Endothelial cell of umbilical vein (primary cell): ENCODE measurements around the gene CNOT11. TPM values are rescaled to one million over a fixed set of nuclear protein-coding genes. Genes with fewer than 3 reads are reported as not detected.

ENCODE experiments used
- BruUV-seq: library from RNA; stranded (reverse); fragments of 400-500 nt; replicated peaks from 2 replicates; lab custom pipeline; 2021; lab: Mats Ljungman, UMichigan
- CTCF ChIA-PET: fragments of 300-600, 350-600 bp; sonication (Branson Sonifier 250); formaldehyde crosslinking; loops from one replicate; lab custom pipeline; 2021; ENCODE audit warnings: antibody characterized with exemption, inconsistent platforms; lab: Charles Lee
- POLR2A ChIA-PET: fragments of 300-600, 350-600 bp; sonication (Branson Sonifier 250); formaldehyde crosslinking; loops from one replicate; lab custom pipeline; 2021; ENCODE audit warnings: antibody characterized with exemption, inconsistent platforms; lab: Charles Lee
- DNase-seq: peaks from one replicate; pipeline ENCODE4 v3.0.0-alpha.2; 2011; ENCODE audit warnings: low read depth, low spot score
- FAIRE-seq: peaks from 2 replicates; lab custom pipeline; 2011; peaks lifted over from hg19 to GRCh38; lab: Jason Lieb, UNC
- H2AFZ ChIP-seq: 2 replicates; pipeline ENCODE4 v1.6.0; 2012; ENCODE audit warnings: low read depth, low read length, control low read depth, inconsistent platforms
- H3K27ac ChIP-seq: 2 replicates; pipeline ENCODE4 v1.5.1; 2011; ENCODE audit warnings: low read depth, mild to moderate bottlenecking, control low read depth, low read length, moderate library complexity; ENCODE audit not compliant: insufficient read depth
- H3K27me3 ChIP-seq, 2 experiments: 2 replicates each; pipeline versions ENCODE4 v1.6.0 to v1.6.1; 2011; ENCODE audit warnings: low read length in 2 of 2, mixed read lengths in 1 of 2; ENCODE audit not compliant: control insufficient read depth in 2 of 2, insufficient read depth in 2 of 2
- H3K36me3 ChIP-seq, 2 experiments: 2 replicates in 1 of 2; 3 replicates in 1 of 2; pipeline ENCODE4 v1.5.1; 2011; ENCODE audit warnings: low read length in 2 of 2, mild to moderate bottlenecking in 1 of 2, moderate library complexity in 1 of 2; ENCODE audit not compliant: control insufficient read depth in 2 of 2, insufficient read depth in 2 of 2; ENCODE audit errors: extremely low read depth in 1 of 2
- H3K4me1 ChIP-seq: 3 replicates; pipeline ENCODE4 v1.5.1; 2011; ENCODE audit warnings: mild to moderate bottlenecking, low read length; ENCODE audit not compliant: control insufficient read depth, insufficient read depth; ENCODE audit errors: extremely low read depth
- H3K4me2 ChIP-seq: 2 replicates; pipeline ENCODE4 v1.6.1; 2011; ENCODE audit warnings: low read length, control low read depth, mixed read lengths; ENCODE audit not compliant: insufficient read depth
- H3K4me3 ChIP-seq, 3 experiments: fragments of 200-600 bp in 1 of 3; sonication (generic), shearing (Covaris generic) in 1 of 3; replicated peaks in 1 of 3; 2 replicates each; pipeline ENCODE4 v1.5.1; 2011 to 2016; ENCODE audit warnings: control low read depth in 3 of 3, low read length in 3 of 3, mild to moderate bottlenecking in 2 of 3, inconsistent platforms in 1 of 3, low read depth in 1 of 3, moderate library complexity in 1 of 3; ENCODE audit not compliant: insufficient read depth in 1 of 3
- H3K79me2 ChIP-seq: 2 replicates; pipeline ENCODE4 v1.6.0; 2012; ENCODE audit warnings: low read length, inconsistent platforms; ENCODE audit not compliant: control insufficient read depth, insufficient read depth
- H3K9ac ChIP-seq: replicated peaks from 2 replicates; pipeline ENCODE3; 2011; ENCODE audit warnings: low read length, control low read depth; ENCODE audit not compliant: insufficient read depth; ENCODE audit errors: extremely low read depth
- H3K9me1 ChIP-seq: replicated peaks from 3 replicates; pipeline ENCODE4 v1.6.0; 2011; ENCODE audit warnings: mild to moderate bottlenecking, low read length; ENCODE audit not compliant: control insufficient read depth, insufficient read depth; ENCODE audit errors: extremely low read depth
- H3K9me3 ChIP-seq: replicated peaks from 2 replicates; pipeline ENCODE4 v1.5.1; 2012; ENCODE audit warnings: low read length, inconsistent platforms; ENCODE audit not compliant: control insufficient read depth, insufficient read depth
- H4K20me1 ChIP-seq: replicated peaks from 2 replicates; pipeline ENCODE3; 2011; ENCODE audit warnings: mild to moderate bottlenecking, low read length; ENCODE audit not compliant: control insufficient read depth, insufficient read depth; ENCODE audit errors: extremely low read depth
- CTCF ChIP-seq, 2 donors: IDR thresholded peaks; 1 replicate in 1 of 2; 2 replicates in 1 of 2; pipeline ENCODE4 v1.5.1; 2011; ENCODE audit warnings: low read length in 2 of 2, mild to moderate bottlenecking in 2 of 2, moderate library complexity in 2 of 2, control low read depth in 1 of 2, inconsistent platforms in 1 of 2, low read depth in 1 of 2; ENCODE audit not compliant: insufficient read depth in 1 of 2; ENCODE audit errors: extremely low read depth in 1 of 2
- EZH2 ChIP-seq: IDR thresholded peaks from 2 replicates; pipeline ENCODE4 v1.6.1; 2012; ENCODE audit warnings: borderline replicate concordance, low read depth, mild to moderate bottlenecking, moderate library complexity, low read length, inconsistent platforms; ENCODE audit not compliant: severe bottlenecking
- FOS ChIP-seq: IDR thresholded peaks from 2 replicates; pipeline ENCODE4 v1.6.1; 2011; ENCODE audit warnings: mild to moderate bottlenecking, low read length, moderate library complexity, borderline replicate concordance; ENCODE audit not compliant: insufficient read depth
- GATA2 ChIP-seq: IDR thresholded peaks from 2 replicates; pipeline ENCODE4 v1.7.0; 2011; ENCODE audit warnings: low read depth, mild to moderate bottlenecking, moderate library complexity, mixed read lengths, low read length; ENCODE audit not compliant: insufficient read length, insufficient read depth
- JUN ChIP-seq: IDR thresholded peaks from 2 replicates; pipeline ENCODE4 v1.6.1; 2011; ENCODE audit warnings: borderline replicate concordance, low read depth; ENCODE audit not compliant: insufficient read length, insufficient read depth
- MAX ChIP-seq: IDR thresholded peaks from 2 replicates; pipeline ENCODE4 v1.6.1; 2011; ENCODE audit not compliant: insufficient read depth, insufficient read length
- MYC ChIP-seq: IDR thresholded peaks from one replicate; pipeline ENCODE4 v1.6.1; 2011; ENCODE audit warnings: mild to moderate bottlenecking, low read depth, low read length
- POLR2A ChIP-seq: IDR thresholded peaks from 2 replicates; pipeline ENCODE4 v1.6.1; 2012; ENCODE audit warnings: low read depth, mild to moderate bottlenecking, control low read depth, low read length
- POLR2AphosphoS5 ChIP-seq: IDR thresholded peaks from 2 replicates; pipeline ENCODE4 v1.6.1; 2012; ENCODE audit warnings: low read depth, mild to moderate bottlenecking, control low read depth, low read length, moderate library complexity; ENCODE audit not compliant: insufficient read depth
- dilution Hi-C: fragments of 300-500 bp; cut with MboI; formaldehyde crosslinking; loops from one replicate; pipeline ENCODE4 v1.15.0; 2019; ENCODE audit warnings: low sequenced_read_pairs; ENCODE audit not compliant: extremely low pct_ligation_motif_present
- intact Hi-C: fragments of 100-400 bp; cut with micrococcal nuclease; formaldehyde crosslinking; loops from one replicate; pipeline ENCODE4 v1.10.0; 2022
- polyA plus RNA-seq, 4 experiments: library from polyadenylated mRNA; depleted of rRNA in 3 of 4; stranded (reverse) in 3 of 4; unstranded in 1 of 4; fragments of >200 nt; gene quantifications; 2 replicates each; pipeline versions ENCODE4 v1.2.1 to v1.2.3, GENCODE V29; 2011 to 2012; ENCODE audit warnings: missing spikeins in 1 of 4
- total RNA-seq: library from RNA; stranded (reverse); gene quantifications from 2 replicates; pipeline ENCODE4 v1.2.3, GENCODE V29; 2021

The CNOT11 gene
- total and polyA plus RNA-seq, 2 donors (not counting 3 experiments of a cell fraction or from before 2014, with no cell fraction given) = 40.5 to 44.3 TPM

GRCh38 chr2:101297383-101297782, 44.7 kb downstream of the CNOT11 start:
- no peak overlapping the region for H3K4me3 ChIP-seq
- no TSS peak for BruUV-seq
- H3K79me2 ChIP-seq = peaks cover 97% of the 10 kb centered on the region
- peaks cover 37% of the 10 kb centered on the region for H3K4me1 ChIP-seq
- no peak overlapping the region for H2AFZ ChIP-seq
- no peaks in the 10 kb centered on the region for H3K9me3 ChIP-seq
- intact Hi-C loops (loop anchor here (1.0 kb wide), 1 partner anchor 8 kb away; no protein-coding TSS in a partner anchor), dilution Hi-C loops (no loop called here)
- peaks cover 0 to 3% of the 10 kb centered on the region in 2 experiments for H3K36me3 ChIP-seq
- FAIRE-seq (no peak), DNase-seq (no peak)
- peak overlapping the region; percentile 50 for H3K27ac ChIP-seq
- no peaks in the 10 kb centered on the region for H3K27me3 ChIP-seq
- no peak overlapping the region for H3K9ac ChIP-seq
- POLR2A ChIA-PET = no interaction called here
- peak overlapping the region; percentile 25 for H3K4me2 ChIP-seq
- no peak for TF ChIP-seq POLR2AphosphoS5
- TF ChIP-seq MYC = no peak
- TF ChIP-seq FOS = no peak
- no peak for TF ChIP-seq POLR2A
- no peak for TF ChIP-seq CTCF (IDR thresholded peaks at IDR 0.05; ENCODE audit: extremely low read depth in 1 of 2, insufficient read depth in 1 of 2, low read depth in 1 of 2, low read length in 2 of 2)
- no peak for TF ChIP-seq JUN
- TF ChIP-seq MAX = no peak
- no peak for TF ChIP-seq EZH2
- no peak for TF ChIP-seq GATA2
- CTCF ChIA-PET = interaction anchor here (0.8 to 3.0 kb wide), 2 partner anchors 11 to 45 kb away, joined by 4 to 12 read pairs; partner anchors contain the start of gene RNF149
- H4K20me1 ChIP-seq = peaks cover 11% of the 10 kb centered on the region
- H3K9me1 ChIP-seq = no peaks in the 10 kb centered on the region
